GM21528 (cell line): Measurements from ENCODE around the gene TRIM60.
"Not testable (repeated sequence)": the region's sequence is repeated elsewhere in the genome, so short reads cannot be mapped to it uniquely, and the experiment has no call there.

Experiments used
- ATAC-seq: cut with Tn5 transposase; IDR thresholded peaks from one replicate; pipeline ENCODE4 v1.9.1; 2021; ENCODE audit warnings: mild to moderate bottlenecking, moderate library complexity; ENCODE audit not compliant: unreplicated experiment, low FRiP score

Gene TRIM60

DNA sequence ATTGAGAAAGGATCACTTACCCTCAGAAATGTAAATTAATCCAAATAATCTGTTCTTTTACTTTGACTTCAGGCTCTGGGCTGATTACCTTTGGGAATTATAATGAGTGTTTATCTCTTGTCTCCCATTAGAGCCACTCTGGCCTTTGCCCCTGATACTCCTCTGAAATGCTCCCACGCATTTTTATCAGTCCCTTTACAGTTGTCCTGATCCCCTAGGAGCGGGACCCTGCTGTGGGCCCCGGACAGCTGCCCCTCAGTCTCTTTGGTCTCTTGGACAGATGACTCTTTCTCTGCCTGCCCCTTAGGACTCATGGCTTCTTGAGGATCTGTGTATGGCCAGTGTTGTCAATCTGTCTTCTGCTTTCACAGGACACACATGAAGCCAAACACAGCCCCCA is 20.8 kb downstream of the TRIM60 start:
- no peak for ATAC-seq

- ATAC-seq, result no peak
Measured at GRCh38 chr4:165053645-165054044, 21.8 kb downstream of the TRIM60 start, which contains the start of gene TRIM75. TSS of gene TRIM75 (plus strand) at chr4:165053866. CDS start at chr4:165059148, 5,282 bp downstream.

GRCh38 chr4:165055601-165056000 is 23.8 kb downstream of the TRIM60 start:
- no peak for ATAC-seq

- no peak for ATAC-seq
Measured at GRCh38 chr4:165058666-165059065, 26.9 kb downstream of the TRIM60 start.

GRCh38 chr4:165059386-165059785 is 27.6 kb downstream of the TRIM60 start:
- no peak for ATAC-seq

- no peak for ATAC-seq
Measured at GRCh38 chr4:165060938-165061337, 29.1 kb downstream of the TRIM60 start.

GRCh38 chr4:165070560-165070959 is 38.8 kb downstream of the TRIM60 start:
- no peak for ATAC-seq

GRCh38 chr4:165073346-165073745 is 41.5 kb downstream of the TRIM60 start:
- ATAC-seq, result not testable (repeated sequence)

GRCh38 chr4:165077034-165077578 is 45.3 kb downstream of the TRIM60 start:
- ATAC-seq, result no peak

- ATAC-seq, result no peak
Measured at GRCh38 chr4:165079476-165079875, 47.7 kb downstream of the TRIM60 start.

DNA sequence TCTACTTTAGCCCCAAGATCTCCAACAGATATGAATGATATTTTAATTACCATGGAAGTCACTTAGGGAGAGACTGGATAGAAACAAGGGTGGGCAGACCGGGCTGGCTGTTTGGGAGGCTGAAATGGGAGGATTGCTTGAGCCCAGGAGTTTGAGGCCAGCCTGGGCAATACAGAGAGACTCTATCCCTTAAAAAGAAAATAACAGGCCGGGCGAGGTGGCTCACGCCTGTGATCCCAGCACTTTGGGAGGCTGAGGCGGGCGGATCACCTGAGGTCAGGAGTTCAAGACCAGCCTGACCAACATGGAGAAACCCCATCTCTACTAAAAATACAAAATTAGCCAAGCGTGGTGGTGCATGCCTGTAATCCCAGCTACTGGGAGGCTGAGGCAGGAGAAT is 53.0 kb downstream of the TRIM60 start:
- ATAC-seq, result not testable (repeated sequence)

DNA sequence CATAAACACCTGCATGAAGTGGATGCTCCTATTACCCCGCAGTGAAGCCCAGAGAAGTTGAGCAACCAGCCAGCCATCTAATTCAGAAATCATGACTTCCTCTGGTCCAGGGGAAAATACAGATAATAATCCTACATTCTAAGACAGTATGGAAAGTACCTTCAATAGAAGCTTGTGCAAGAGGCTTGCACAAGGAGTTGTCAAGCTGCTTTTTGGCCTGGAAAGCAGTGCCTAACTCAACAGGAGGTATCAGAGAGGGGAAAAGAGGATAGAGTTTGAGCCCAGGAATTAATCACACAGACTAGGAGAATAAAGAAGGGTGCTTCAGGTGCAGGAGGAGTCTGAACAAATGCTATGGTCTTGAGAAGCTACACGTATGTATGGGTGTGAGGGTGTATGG is 54.1 kb downstream of the TRIM60 start:
- no peak for ATAC-seq

- no peak for ATAC-seq
Measured at GRCh38 chr4:165088366-165088765, 56.6 kb downstream of the TRIM60 start.
